OCI-LY3 (cell line): ENCODE measurements around the gene CTNNBIP1.

ENCODE experiments used
- H2AFZ ChIP-seq: fragments of 200-600, 300-600 bp; shearing (Covaris generic); 2 replicates; pipeline ENCODE4 v1.6.0; 2014; ENCODE audit warnings: antibody characterized with exemption, low read depth, low read length
- H3K27ac ChIP-seq: fragments of 200-600, 300-600 bp; sonication (generic); 2 replicates; pipeline ENCODE4 v1.5.1; 2014; ENCODE audit warnings: mild to moderate bottlenecking, low read length, moderate library complexity, mixed read lengths
- H3K27me3 ChIP-seq: fragments of 200-600, 300-600 bp; sonication (generic); 2 replicates; pipeline ENCODE4 v1.6.1; 2014; ENCODE audit warnings: low read depth, low read length, mixed read lengths
- H3K36me3 ChIP-seq: fragments of 200-600, 300-600 bp; sonication (generic); replicated peaks from 2 replicates; pipeline ENCODE3; 2014; ENCODE audit warnings: low read depth, low read length, mixed read lengths
- H3K4me1 ChIP-seq: fragments of 300-600, 200-600 bp; sonication (generic); 2 replicates; pipeline ENCODE4 v1.6.1; 2014; ENCODE audit warnings: low read length, mixed read lengths
- H3K4me2 ChIP-seq: fragments of 200-600, 300-600 bp; sonication (generic); 2 replicates; pipeline ENCODE4 v1.6.1; 2014; ENCODE audit warnings: low read length, mixed read lengths
- H3K4me3 ChIP-seq: fragments of 300-600, 200-600 bp; sonication (generic); 2 replicates; pipeline ENCODE4 v1.5.1; 2014; ENCODE audit warnings: antibody characterized with exemption, mild to moderate bottlenecking, low read length, moderate library complexity
- H3K79me2 ChIP-seq: fragments of 300-600, 200-600 bp; shearing (Covaris generic); 2 replicates; pipeline ENCODE4 v1.6.1; 2014; ENCODE audit warnings: mild to moderate bottlenecking, low read length, mixed read lengths
- H3K9ac ChIP-seq: fragments of 300-600, 200-600 bp; shearing (Covaris generic); 2 replicates; pipeline ENCODE4 v1.6.0; 2014; ENCODE audit warnings: mild to moderate bottlenecking, low read length, moderate library complexity
- H3K9me3 ChIP-seq: fragments of 200-600, 300-600 bp; shearing (Covaris generic); 2 replicates; pipeline ENCODE4 v1.6.1; 2014; ENCODE audit warnings: low read length, mixed read lengths; ENCODE audit not compliant: insufficient read depth
- H4K20me1 ChIP-seq: fragments of 200-600, 300-600 bp; sonication (generic); 2 replicates; pipeline ENCODE4 v1.6.1; 2016; ENCODE audit warnings: low read length, mixed read lengths; ENCODE audit not compliant: insufficient read depth
- CTCF ChIP-seq: fragments of 200-600, 300-600 bp; sonication (generic); IDR thresholded peaks from 2 replicates; pipeline ENCODE4 v1.5.1; 2014; ENCODE audit warnings: antibody characterized with exemption, low read length, low read depth
- EZH2phosphoT487 ChIP-seq: fragments of 200-600 bp; shearing (Covaris generic); IDR thresholded peaks from 2 replicates; pipeline ENCODE4 v1.6.1; 2018; ENCODE audit warnings: antibody characterized with exemption, mixed run types, low read depth

CTNNBIP1 gene

GRCh38 chr1:9845914-9846313 is 64.2 kb downstream of the CTNNBIP1 start:
- no peak overlapping the region for H2AFZ ChIP-seq
- H3K79me2 ChIP-seq: no peaks in the 10 kb centered on the region
- no peak overlapping the region for H3K9ac ChIP-seq
- no peaks in the 10 kb centered on the region for H3K36me3 ChIP-seq
- H3K4me2 ChIP-seq: no peak overlapping the region
- TF ChIP-seq EZH2phosphoT487 (no peak), CTCF (no peak)
- H3K4me1 ChIP-seq: peaks cover 8% of the 10 kb centered on the region; the same call in 1 of the 2 replicates
- H3K4me3 ChIP-seq: no peak overlapping the region
- H4K20me1 ChIP-seq: no peaks in the 10 kb centered on the region
- peaks cover 10% of the 10 kb centered on the region; the same call in 1 of the 2 replicates for H3K9me3 ChIP-seq
- no peak overlapping the region for H3K27ac ChIP-seq
- no peaks in the 10 kb centered on the region for H3K27me3 ChIP-seq

DNA sequence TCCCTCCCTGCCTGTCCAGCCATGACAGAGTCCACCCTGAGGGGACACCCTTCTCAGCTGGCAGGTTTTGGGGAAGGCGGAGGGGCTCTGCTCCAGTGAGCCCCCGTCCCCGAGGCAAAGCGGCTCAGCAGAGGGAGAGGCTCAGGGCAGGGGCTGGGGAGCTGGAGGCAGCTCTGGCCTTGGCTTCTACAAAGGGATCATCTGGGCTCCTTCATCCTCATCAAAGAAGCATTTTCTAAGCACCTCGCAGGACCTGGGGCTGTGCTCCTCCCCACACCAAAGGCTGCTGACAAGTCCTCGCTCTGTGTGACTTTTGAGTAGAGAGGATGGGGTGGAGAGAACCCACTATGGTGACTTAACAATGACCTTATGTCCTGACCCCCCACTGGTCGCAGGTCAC is 65.3 kb downstream of the CTNNBIP1 start:
- H3K9ac ChIP-seq: no peak overlapping the region
- no peak overlapping the region for H3K4me3 ChIP-seq
- no peaks in the 10 kb centered on the region for H4K20me1 ChIP-seq
- no peak for TF ChIP-seq EZH2phosphoT487
- no peak for TF ChIP-seq CTCF
- peaks cover 1% of the 10 kb centered on the region; the same call in 1 of the 2 replicates for H3K4me1 ChIP-seq
- H2AFZ ChIP-seq: no peak overlapping the region
- no peaks in the 10 kb centered on the region for H3K36me3 ChIP-seq
- H3K27me3 ChIP-seq: no peaks in the 10 kb centered on the region
- no peak overlapping the region for H3K4me2 ChIP-seq
- peaks cover 9% of the 10 kb centered on the region; the same call in 1 of the 2 replicates for H3K9me3 ChIP-seq
- H3K27ac ChIP-seq: no peak overlapping the region
- no peaks in the 10 kb centered on the region for H3K79me2 ChIP-seq

- Histone ChIP-seq H3K9me3 (peaks cover 2% of the 10 kb centered on the region; the same call in 1 of the 2 replicates), H2AFZ (no peak overlapping the region), H4K20me1 (no peaks in the 10 kb centered on the region), H3K27me3 (no peaks in the 10 kb centered on the region), H3K4me1 (no peaks in the 10 kb centered on the region), H3K4me3 (no peak overlapping the region), H3K36me3 (no peaks in the 10 kb centered on the region), H3K9ac (no peak overlapping the region), H3K4me2 (no peak overlapping the region), H3K27ac (no peak overlapping the region), H3K79me2 (no peaks in the 10 kb centered on the region)
- no peak for TF ChIP-seq EZH2phosphoT487
- TF ChIP-seq CTCF: no peak
Observed at GRCh38 chr1:9844106-9844505, 66.0 kb downstream of the CTNNBIP1 start.

DNA sequence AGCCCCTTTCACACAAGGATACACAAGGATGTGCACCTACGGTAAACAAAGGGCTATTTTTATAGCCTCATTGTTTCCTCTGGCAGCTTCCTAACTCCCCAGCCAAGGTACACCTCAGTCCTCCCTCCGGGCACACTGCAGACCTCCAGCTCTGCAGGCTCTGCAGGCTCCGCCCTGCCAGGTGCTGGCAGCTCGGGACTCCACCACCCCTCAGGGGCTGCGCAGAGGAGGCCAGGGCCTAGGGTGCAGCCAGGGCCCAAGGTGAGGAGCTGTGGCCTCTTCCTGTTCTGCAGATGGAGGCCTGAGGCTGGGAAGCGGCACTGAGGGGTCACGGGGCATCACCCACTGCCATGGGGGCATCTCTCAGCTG is 66.5 kb downstream of the CTNNBIP1 start:
- no peak overlapping the region for H2AFZ ChIP-seq
- no peaks in the 10 kb centered on the region for H3K4me1 ChIP-seq
- no peaks in the 10 kb centered on the region for H4K20me1 ChIP-seq
- no peak overlapping the region for H3K4me2 ChIP-seq
- no peak overlapping the region for H3K4me3 ChIP-seq
- H3K79me2 ChIP-seq: no peaks in the 10 kb centered on the region
- H3K9me3 ChIP-seq: no peaks in the 10 kb centered on the region
- H3K27me3 ChIP-seq: no peaks in the 10 kb centered on the region
- no peak for TF ChIP-seq CTCF
- TF ChIP-seq EZH2phosphoT487: no peak
- H3K9ac ChIP-seq: no peak overlapping the region
- no peaks in the 10 kb centered on the region for H3K36me3 ChIP-seq
- no peak overlapping the region for H3K27ac ChIP-seq
